Brain microvascular endothelial cell (primary cell): ENCODE results near the gene MED16.

Experiments
- DNase-seq: peaks from one replicate; pipeline ENCODE4 v3.0.0-alpha.2; 2020
- H3K27ac ChIP-seq: fragments of 250-450 bp; sonication (Bioruptor Pico); 2 replicates; pipeline ENCODE4 v1.5.1; 2020; ENCODE audit warnings: mild to moderate bottlenecking, moderate library complexity
- H3K27me3 ChIP-seq: fragments of 250-450 bp; sonication (Bioruptor Pico); replicated peaks from 2 replicates; pipeline ENCODE4 v1.5.1; 2020; ENCODE audit warnings: mild to moderate bottlenecking
- H3K36me3 ChIP-seq: fragments of 250-450 bp; sonication (Bioruptor Pico); replicated peaks from 2 replicates; pipeline ENCODE4 v1.5.1; 2020; ENCODE audit warnings: mild to moderate bottlenecking
- H3K4me3 ChIP-seq: 2 replicates; pipeline ENCODE4 v1.5.1; 2011; ENCODE audit warnings: low read depth, mild to moderate bottlenecking, control low read depth, low read length, moderate library complexity
- in situ Hi-C: cut with HindIII; loops from 2 replicates; pipeline ENCODE4 v1.10.0; 2017; ENCODE audit warnings: low sequenced_read_pairs, low pct_ligation_motif_present
- TF ChIP-seq, protein P1 (sequence below): IDR thresholded peaks from 2 replicates; pipeline ENCODE4 v1.5.1; 2011; ENCODE audit warnings: low read depth, mild to moderate bottlenecking, moderate library complexity, low read length, control low read depth, inconsistent platforms; ENCODE audit errors: missing control alignments

The MED16 gene

GRCh38 chr19:872266-872951 is 20.6 kb downstream of the MED16 start:
- Histone ChIP-seq H3K27me3 (no peaks in the 10 kb centered on the region), H3K36me3 (peaks cover 60% of the 10 kb centered on the region), H3K27ac (no peak overlapping the region), H3K4me3 (no peak overlapping the region)
- no peak for DNase-seq
- TF ChIP-seq, protein P1, sequence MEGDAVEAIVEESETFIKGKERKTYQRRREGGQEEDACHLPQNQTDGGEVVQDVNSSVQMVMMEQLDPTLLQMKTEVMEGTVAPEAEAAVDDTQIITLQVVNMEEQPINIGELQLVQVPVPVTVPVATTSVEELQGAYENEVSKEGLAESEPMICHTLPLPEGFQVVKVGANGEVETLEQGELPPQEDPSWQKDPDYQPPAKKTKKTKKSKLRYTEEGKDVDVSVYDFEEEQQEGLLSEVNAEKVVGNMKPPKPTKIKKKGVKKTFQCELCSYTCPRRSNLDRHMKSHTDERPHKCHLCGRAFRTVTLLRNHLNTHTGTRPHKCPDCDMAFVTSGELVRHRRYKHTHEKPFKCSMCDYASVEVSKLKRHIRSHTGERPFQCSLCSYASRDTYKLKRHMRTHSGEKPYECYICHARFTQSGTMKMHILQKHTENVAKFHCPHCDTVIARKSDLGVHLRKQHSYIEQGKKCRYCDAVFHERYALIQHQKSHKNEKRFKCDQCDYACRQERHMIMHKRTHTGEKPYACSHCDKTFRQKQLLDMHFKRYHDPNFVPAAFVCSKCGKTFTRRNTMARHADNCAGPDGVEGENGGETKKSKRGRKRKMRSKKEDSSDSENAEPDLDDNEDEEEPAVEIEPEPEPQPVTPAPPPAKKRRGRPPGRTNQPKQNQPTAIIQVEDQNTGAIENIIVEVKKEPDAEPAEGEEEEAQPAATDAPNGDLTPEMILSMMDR = no peak
- in situ Hi-C loops = no loop called here

DNA sequence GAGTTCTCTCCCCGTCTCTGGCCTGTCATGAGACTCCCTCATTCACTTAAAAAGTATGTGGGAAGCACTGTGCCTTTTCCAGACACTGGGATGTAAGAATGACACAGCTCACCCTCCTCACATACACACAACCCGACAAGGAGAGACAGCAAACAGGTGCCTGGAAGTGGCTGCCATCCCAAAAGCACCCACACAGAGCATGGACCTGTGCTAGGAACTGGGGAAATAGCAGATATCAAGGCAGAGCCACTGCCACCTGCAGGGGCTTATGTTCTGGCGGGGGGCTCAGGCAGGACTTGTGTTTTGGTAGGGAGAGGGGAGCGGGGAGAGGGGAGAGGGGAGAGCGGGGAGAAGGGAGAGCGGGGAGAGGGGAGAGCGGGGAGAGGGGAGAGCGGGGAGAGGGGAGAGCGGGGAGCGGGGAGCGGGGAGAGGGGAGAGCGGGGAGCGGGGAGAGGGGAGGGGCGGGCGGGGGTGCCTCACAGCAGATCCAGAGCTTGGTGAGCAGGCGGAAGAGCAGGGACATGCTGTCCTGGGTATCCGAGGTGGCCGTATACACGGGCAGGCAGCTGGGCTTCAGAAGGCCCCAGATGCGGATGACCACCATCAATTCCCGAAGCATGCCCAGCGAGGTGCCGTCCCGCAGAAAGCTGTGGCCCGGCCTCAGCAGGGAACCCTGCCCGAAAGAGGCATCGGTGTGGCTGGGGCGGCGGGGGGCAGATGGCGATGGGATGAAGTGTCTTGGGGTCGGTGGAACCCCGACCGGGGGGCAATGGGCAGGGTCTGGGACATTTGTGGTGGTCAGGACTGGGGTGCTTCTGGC is 21.3 kb downstream of the MED16 start:
- Histone ChIP-seq H3K4me3 (no peak overlapping the region), H3K27me3 (no peaks in the 10 kb centered on the region), H3K36me3 (peaks cover 53% of the 10 kb centered on the region), H3K27ac (no peak overlapping the region)
- TF ChIP-seq, protein P1 = no peak
- DNase-seq = no peak
- in situ Hi-C loops = no loop called here

DNA sequence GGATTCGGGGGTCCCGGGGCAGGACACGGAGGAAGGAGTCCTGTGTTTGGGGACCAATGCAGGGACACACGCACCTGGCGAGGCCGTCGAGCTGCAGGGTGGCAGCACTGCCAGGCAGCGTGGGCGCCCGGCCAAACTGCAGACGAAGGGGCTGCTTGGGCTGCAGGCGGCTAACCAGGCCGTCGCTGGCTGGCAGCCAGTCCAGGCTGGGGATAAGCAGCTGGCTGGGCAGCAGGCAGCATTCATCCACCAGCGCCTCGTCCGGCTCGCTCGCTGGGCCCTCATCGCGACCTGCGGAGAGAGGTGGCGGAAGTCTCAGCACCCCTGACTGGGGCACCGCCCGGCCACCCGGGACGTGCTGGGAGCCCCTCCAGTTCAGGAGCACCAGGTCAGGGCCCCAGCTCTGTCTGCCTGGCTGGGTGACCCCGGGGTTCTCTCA is 22.0 kb downstream of the MED16 start:
- no peak overlapping the region for H3K27ac ChIP-seq
- no peak for DNase-seq
- TF ChIP-seq, protein P1 = no peak
- in situ Hi-C loops = no loop called here
- H3K36me3 ChIP-seq = peaks cover 49% of the 10 kb centered on the region
- H3K27me3 ChIP-seq = no peaks in the 10 kb centered on the region
- H3K4me3 ChIP-seq = no peak overlapping the region

GRCh38 chr19:870314-870713 is 22.7 kb downstream of the MED16 start:
- TF ChIP-seq, protein P1 = no peak
- H3K36me3 ChIP-seq = peaks cover 44% of the 10 kb centered on the region
- no peak overlapping the region for H3K27ac ChIP-seq
- no peak for DNase-seq
- H3K27me3 ChIP-seq = no peaks in the 10 kb centered on the region
- no peak overlapping the region for H3K4me3 ChIP-seq
- in situ Hi-C loops = no loop called here

DNA sequence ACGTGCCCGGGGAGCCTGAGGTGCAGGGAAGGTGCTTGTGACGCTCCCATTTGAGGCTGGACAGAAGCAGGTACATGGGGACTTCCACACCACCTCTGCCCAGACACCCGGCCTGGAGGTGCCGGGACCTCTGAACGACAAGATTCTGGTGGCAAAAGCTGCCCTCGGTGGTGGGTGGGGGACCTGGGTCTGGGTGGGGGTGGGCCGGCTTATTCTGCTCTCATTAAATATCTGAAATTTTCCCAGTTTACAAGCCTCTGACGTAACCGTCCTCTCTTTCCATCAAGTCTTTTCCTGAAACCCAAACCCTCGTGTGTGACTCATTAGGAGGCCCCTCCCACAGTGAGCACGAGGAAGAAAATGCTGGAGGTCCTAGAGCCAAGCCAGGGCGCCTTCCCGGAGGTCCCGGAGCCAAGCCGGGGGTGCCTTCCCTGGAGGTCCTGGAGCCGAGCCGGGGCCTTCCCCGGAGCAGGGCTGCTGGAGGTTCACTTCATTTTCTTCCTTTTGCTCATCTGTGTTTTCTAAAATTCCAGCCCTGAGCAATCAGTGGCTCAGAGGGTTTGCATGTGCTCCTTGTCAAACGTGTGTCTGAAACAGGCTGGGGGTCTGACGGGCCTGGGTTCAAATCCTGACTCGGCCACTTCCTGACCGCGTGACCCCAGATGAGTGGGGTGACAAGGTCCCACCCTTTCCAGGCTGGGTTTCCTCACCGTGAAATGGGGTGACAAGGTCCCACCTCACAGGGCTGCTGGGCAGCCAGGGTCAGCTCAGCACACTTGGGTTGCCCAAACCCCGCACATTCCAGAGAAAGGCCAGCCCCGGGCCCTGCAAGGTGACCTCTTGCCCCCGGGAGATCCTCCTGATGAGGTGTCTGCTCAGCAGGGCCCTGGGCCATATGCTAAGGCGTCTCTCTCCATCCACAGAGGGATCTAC is 23.5 kb downstream of the MED16 start:
- peak; percentile 88 for DNase-seq
- Histone ChIP-seq H3K27me3 (no peaks in the 10 kb centered on the region), H3K4me3 (no peak overlapping the region), H3K27ac (no peak overlapping the region), H3K36me3 (peaks cover 40% of the 10 kb centered on the region)
- TF ChIP-seq, protein P1 = no peak
- in situ Hi-C loops = no loop called here
